GM12892 (cell line): ENCODE results near the gene RNF17.

ENCODE experiments used
- POLR2A ChIP-seq: IDR thresholded peaks from 2 replicates; pipeline ENCODE4 v1.6.1; 2011; ENCODE audit warnings: low read depth, low read length, control low read depth
- POLR2AphosphoS5 ChIP-seq: IDR thresholded peaks from 2 replicates; pipeline ENCODE4 v1.6.1; 2011; ENCODE audit warnings: low read depth, low read length, control low read depth
- TAF1 ChIP-seq: IDR thresholded peaks from 2 replicates; pipeline ENCODE4 v1.6.1; 2011; ENCODE audit warnings: low read depth, mild to moderate bottlenecking, control low read depth, low read length, borderline replicate concordance

- TF ChIP-seq POLR2A, result no peak
- TF ChIP-seq POLR2AphosphoS5, result no peak
- TF ChIP-seq TAF1, result no peak
These were observed 26.9 kb upstream of the RNF17 start for GRCh38 chr13:24737042-24737441.
